ENCODE measurements around the gene ITPR2.
A peak's percentile ranks its signal among the peaks of the same experiment; 100 is the strongest.

Gene ITPR2

DNA sequence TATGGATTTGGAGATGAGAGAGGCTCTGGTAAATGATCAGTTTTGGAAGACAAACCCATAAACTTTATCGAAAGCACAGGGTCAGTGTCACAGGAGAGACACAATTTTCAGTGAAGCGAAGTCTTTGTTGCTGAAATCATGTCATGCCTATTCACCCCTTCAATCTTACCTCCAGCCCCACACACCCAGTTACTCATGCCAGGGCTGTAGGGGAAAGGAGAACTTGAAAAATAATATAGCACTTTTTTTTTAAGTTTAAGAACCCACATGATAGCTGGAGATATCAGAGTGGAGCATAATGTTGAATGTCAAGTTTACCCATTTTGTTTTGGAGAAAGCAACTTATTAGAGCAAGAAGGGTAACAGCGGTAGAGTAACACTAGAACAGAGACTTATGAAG, 530.2 kb downstream of the ITPR2 start:
- no peaks in the 10 kb centered on the region for H3K27me3 ChIP-seq
- no peaks in the 10 kb centered on the region for H3K36me3 ChIP-seq
- H3K27ac ChIP-seq = no peak overlapping the region
- no peak overlapping the region for H3K4me2 ChIP-seq
- no peak overlapping the region for H3K9ac ChIP-seq
- TF ChIP-seq Cebpa-rat (IDR thresholded peaks at IDR 0.05) = no peak
- no peak overlapping the region for H3K4me3 ChIP-seq
- peaks cover 12% of the 10 kb centered on the region for H3K4me1 ChIP-seq
- no peaks in the 10 kb centered on the region for H4K20me1 ChIP-seq
- no peaks in the 10 kb centered on the region for H3K9me3 ChIP-seq

DNA sequence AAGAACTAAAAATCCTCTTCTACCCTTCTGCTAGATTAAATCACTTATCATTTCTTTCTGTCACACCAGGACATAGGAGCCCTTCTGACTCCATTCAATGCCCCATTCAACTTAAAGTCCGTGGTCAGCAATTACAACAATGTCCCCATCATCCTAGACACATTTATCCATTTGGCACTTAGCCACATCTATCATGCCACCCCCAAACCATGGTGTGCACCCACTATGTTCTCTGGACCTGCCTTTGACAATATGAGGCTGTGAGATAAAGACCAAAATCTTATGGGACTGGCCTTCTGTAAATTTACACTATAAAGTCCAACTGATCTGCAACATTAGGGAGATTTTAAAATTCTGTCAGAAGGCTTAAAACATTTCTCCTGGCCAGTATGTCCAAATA, 533.2 kb downstream of the ITPR2 start:
- TF ChIP-seq Cebpa-rat (IDR thresholded peaks at IDR 0.05) = no peak
- Histone ChIP-seq H3K4me3 (no peak overlapping the region), H3K4me2 (0 out of 2 replicates have a peak overlapping the region, but pooled peaks have one; percentile 64), H3K27ac (no peak overlapping the region), H3K9me3 (no peaks in the 10 kb centered on the region), H3K4me1 (peaks cover 12% of the 10 kb centered on the region), H3K36me3 (no peaks in the 10 kb centered on the region), H3K27me3 (no peaks in the 10 kb centered on the region), H4K20me1 (no peaks in the 10 kb centered on the region), H3K9ac (no peak overlapping the region)

DNA sequence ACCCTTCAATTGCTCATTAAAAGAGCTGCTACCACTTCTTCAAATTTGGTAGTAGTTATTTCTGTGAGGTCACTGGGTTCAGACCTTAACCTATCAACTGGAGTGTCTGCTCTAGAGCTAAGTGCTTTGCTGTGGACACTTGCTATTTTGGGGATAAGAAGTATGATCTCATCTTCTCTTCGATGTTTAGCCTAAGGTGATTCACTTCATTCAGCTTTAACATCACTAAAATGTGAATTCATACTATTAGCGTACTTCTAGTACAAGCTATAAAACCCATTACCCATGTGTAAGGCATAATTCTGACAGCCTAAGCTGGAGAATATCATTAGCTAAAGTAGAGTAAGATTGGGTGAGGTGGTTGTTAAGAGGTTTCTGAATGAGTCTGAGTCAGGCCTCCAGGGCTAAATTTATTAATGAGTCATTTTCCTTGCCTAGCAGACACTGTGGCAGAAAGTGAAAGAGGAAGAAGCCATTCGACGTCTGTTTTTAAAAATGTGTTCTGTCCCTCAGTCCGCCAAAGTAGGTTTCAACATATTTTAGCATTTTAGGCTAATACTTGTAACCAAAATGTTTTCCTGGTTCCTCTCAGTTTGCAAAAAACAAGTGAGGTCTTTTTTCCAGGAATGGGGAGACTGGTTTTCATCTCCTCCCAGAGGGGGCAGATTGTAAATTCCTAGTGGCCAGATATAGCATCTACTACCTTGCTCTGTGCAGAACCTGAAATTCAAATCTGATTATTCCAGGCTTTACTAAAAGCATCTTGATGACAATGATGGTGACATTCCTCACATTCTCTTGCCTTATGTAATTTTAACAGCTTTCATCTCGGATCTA, 534.0 kb downstream of the ITPR2 start:
- Histone ChIP-seq H3K27me3 (no peaks in the 10 kb centered on the region), H3K27ac (0 out of 2 replicates have a peak overlapping the region, but pooled peaks have one; percentile 11), H3K9ac (peak overlapping the region; percentile 25; the same call in 1 of the 2 replicates), H3K36me3 (no peaks in the 10 kb centered on the region), H3K4me2 (peak overlapping the region; percentile 64), H3K4me1 (peaks cover 12% of the 10 kb centered on the region), H3K4me3 (no peak overlapping the region), H4K20me1 (no peaks in the 10 kb centered on the region), H3K9me3 (no peaks in the 10 kb centered on the region)
- no peak for TF ChIP-seq Cebpa-rat (IDR thresholded peaks at IDR 0.05)

DNA sequence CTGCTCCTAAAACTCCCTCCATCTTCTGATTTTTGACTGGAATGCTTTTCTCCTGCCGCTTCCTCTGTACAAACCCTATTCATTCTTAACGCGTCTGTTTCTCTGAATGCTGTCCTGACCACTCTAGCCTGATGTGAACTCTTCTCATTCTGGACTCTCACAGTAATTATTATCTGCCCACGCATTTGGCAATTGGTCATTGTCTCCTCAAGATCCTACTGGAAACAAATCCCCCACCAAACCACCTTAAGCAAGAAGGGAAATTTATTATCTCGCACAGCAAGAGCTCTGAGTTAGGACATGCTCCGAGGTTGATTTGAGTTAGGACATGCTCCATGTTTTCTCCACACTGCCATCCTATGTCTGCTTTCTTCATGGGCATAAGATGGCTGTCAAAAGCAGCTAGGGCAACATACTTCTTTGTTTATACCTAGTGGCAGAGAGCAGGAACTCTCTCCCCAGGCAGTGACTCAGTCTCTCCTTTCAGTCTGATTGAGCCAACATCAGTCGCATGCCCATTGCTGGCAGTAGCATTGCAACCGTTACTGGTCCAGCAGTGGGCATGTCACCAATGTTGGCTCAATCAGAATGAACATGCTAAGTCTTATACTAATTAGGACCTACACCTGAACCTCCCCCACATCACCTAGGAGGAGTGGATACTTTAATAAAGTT, 535.5 kb downstream of the ITPR2 start:
- Histone ChIP-seq H3K4me1 (peaks cover 12% of the 10 kb centered on the region), H3K27ac (no peak overlapping the region), H3K9ac (no peak overlapping the region)

DNA sequence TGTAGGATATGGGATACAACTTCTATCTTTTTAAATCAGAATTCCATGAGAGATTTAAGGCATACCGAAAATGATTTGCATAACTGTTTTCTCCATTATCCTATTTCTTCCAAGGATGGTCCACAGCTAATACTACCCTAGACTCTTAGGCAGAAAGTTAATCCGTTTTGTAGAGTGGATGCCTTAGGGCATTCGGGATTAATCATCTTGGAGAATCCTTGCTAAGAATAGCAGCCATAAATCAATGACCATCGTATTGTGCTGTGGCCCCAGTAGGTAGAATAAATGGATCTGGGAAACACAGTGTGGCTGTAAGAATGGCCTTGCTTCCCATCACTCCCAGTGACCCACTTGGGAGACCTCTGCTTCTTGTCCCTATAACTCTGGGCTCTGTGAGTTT, 538.0 kb downstream of the ITPR2 start:
- no peak for TF ChIP-seq Cebpa-rat (IDR thresholded peaks at IDR 0.05)
- Histone ChIP-seq H3K9ac (no peak overlapping the region), H4K20me1 (no peaks in the 10 kb centered on the region), H3K27me3 (no peaks in the 10 kb centered on the region), H3K4me1 (peaks cover 12% of the 10 kb centered on the region), H3K9me3 (no peaks in the 10 kb centered on the region), H3K27ac (no peak overlapping the region), H3K4me3 (no peak overlapping the region), H3K4me2 (no peak overlapping the region), H3K36me3 (no peaks in the 10 kb centered on the region)

More for the DNA sequence above, 535.5 kb downstream of the ITPR2 start:
- no peak overlapping the region for H3K4me2 ChIP-seq
- no peak overlapping the region for H3K4me3 ChIP-seq
- H4K20me1 ChIP-seq = no peaks in the 10 kb centered on the region
- H3K27me3 ChIP-seq = no peaks in the 10 kb centered on the region
- TF ChIP-seq Cebpa-rat (IDR thresholded peaks at IDR 0.05) = no peak
- no peaks in the 10 kb centered on the region for H3K36me3 ChIP-seq
- H3K9me3 ChIP-seq = no peaks in the 10 kb centered on the region

DNA sequence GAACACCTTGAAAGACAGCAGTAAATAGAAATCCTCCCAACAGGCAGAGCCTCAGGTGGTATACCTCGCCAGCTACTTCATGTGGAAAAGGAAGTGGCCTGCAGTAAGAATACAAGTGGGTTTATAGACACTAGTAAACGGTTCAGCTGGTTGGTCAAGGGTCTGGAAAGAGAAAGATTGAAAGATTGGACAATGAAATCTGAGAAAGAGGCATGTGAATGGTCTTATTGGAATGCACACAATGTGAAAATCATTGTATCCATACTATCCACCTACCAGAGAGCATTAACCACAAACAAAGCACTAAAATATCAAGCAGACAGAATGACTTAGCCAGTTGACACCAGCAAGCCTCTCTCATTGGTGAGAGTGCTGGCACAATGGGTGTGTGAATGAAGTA, 539.4 kb downstream of the ITPR2 start:
- peaks cover 1% of the 10 kb centered on the region; the same call in 1 of the 2 replicates for H3K4me1 ChIP-seq
- no peak for TF ChIP-seq Cebpa-rat (IDR thresholded peaks at IDR 0.05)
- no peaks in the 10 kb centered on the region for H3K27me3 ChIP-seq
- H3K27ac ChIP-seq = no peak overlapping the region
- no peak overlapping the region for H3K4me2 ChIP-seq
- H3K4me3 ChIP-seq = no peak overlapping the region
- H3K9ac ChIP-seq = no peak overlapping the region
- no peaks in the 10 kb centered on the region for H3K36me3 ChIP-seq
- no peaks in the 10 kb centered on the region for H4K20me1 ChIP-seq
- H3K9me3 ChIP-seq = no peaks in the 10 kb centered on the region

DNA sequence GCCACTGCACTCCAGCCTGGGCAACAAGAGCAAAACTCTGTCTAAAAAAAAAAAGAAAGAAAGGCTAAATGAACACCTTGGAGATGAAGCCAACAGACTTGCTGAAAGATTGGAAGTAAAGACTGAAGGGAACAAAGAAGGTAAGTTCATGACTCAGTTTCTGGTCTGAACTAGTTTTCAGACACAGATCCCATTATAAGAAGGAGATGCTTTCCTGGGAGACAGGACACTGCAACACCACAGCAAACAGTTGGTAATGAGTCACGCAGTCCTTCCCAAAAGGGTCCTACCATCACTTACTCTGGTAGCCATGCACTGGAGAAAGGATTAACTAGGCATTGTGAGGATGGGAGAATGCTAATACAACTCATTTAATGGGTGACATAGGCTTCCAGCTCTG, 540.4 kb downstream of the ITPR2 start:
- Histone ChIP-seq H3K9ac (no peak overlapping the region), H3K9me3 (no peaks in the 10 kb centered on the region), H3K27ac (no peak overlapping the region), H3K27me3 (no peaks in the 10 kb centered on the region), H3K4me2 (no peak overlapping the region), H3K4me1 (no peaks in the 10 kb centered on the region), H3K4me3 (no peak overlapping the region), H4K20me1 (no peaks in the 10 kb centered on the region), H3K36me3 (no peaks in the 10 kb centered on the region)
- no peak for TF ChIP-seq Cebpa-rat (IDR thresholded peaks at IDR 0.05)

DNA sequence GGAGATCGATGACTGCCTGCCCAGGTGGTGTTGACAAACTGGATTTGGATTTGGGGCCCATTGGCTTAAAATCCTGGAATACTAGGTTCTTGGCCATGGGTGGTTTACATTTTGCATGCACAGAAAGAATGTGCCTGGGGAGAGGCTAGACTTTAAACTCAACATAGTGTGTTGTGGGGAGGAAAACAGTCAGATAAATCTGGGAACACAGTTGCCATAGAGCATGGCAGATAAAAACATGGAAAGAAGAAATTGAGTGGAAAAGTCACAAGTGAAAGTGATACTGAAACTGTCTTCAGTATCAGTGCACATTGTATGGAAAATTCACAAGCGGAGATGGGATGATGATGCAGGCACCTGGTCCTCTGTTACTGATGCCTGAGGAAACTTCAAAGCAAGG, 542.4 kb downstream of the ITPR2 start:
- no peak overlapping the region for H3K4me2 ChIP-seq
- no peak overlapping the region for H3K9ac ChIP-seq
- no peaks in the 10 kb centered on the region for H3K4me1 ChIP-seq
- H3K27me3 ChIP-seq = no peaks in the 10 kb centered on the region
- H3K27ac ChIP-seq = no peak overlapping the region
- H3K36me3 ChIP-seq = no peaks in the 10 kb centered on the region
- TF ChIP-seq Cebpa-rat (IDR thresholded peaks at IDR 0.05) = no peak
- H3K9me3 ChIP-seq = no peaks in the 10 kb centered on the region
- no peaks in the 10 kb centered on the region for H4K20me1 ChIP-seq
- H3K4me3 ChIP-seq = no peak overlapping the region

DNA sequence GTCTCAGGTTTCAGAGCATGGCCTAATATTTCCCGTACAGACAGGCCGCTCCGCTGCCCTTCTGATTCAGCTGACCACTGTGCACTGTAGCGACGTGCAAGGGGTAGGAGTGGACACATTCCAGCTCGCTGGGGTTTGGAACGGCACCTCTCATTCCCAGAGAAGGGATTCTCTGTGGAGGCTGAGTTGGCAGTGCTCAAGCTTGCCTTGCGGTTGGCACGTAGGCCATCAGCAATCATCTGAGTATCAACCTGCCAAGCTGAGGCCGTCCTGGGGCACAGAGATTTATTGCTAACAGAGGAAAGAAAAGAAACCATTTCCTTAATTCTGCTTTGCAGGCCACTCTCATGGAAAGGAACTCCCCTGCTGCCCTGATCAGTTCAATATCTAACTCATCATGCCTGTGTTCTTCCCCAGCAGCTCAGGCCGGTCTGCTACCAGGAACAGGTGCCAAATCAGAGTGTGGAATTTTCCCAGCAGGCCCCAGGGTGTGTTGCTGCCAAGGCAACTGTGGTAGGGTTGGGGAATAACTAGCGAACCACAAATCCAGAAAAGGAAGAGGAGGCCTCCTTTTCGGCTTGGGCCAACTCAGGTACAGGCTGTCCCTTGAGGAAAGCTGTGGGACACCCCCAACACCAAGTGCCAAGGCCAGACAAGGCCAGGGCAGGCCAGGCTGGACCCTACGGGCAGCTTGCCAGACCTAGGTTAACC, 545.2 kb downstream of the ITPR2 start:
- Histone ChIP-seq H3K27ac (no peak overlapping the region), H3K9ac (no peak overlapping the region), H3K36me3 (no peaks in the 10 kb centered on the region), H3K27me3 (no peaks in the 10 kb centered on the region), H3K9me3 (no peaks in the 10 kb centered on the region), H4K20me1 (no peaks in the 10 kb centered on the region), H3K4me1 (no peaks in the 10 kb centered on the region), H3K4me2 (no peak overlapping the region), H3K4me3 (no peak overlapping the region)
- no peak for TF ChIP-seq Cebpa-rat (IDR thresholded peaks at IDR 0.05)

Measured in BLaER1 (cell line).